ENCODE data around the gene RNF114. TPM values are rescaled to one million over a fixed set of nuclear protein-coding genes. Genes with fewer than 3 reads are reported as not detected.

The RNF114 gene
- total RNA-seq, 4 donors from 2014 or later: 136 to 193 (median 176) TPM

DNA sequence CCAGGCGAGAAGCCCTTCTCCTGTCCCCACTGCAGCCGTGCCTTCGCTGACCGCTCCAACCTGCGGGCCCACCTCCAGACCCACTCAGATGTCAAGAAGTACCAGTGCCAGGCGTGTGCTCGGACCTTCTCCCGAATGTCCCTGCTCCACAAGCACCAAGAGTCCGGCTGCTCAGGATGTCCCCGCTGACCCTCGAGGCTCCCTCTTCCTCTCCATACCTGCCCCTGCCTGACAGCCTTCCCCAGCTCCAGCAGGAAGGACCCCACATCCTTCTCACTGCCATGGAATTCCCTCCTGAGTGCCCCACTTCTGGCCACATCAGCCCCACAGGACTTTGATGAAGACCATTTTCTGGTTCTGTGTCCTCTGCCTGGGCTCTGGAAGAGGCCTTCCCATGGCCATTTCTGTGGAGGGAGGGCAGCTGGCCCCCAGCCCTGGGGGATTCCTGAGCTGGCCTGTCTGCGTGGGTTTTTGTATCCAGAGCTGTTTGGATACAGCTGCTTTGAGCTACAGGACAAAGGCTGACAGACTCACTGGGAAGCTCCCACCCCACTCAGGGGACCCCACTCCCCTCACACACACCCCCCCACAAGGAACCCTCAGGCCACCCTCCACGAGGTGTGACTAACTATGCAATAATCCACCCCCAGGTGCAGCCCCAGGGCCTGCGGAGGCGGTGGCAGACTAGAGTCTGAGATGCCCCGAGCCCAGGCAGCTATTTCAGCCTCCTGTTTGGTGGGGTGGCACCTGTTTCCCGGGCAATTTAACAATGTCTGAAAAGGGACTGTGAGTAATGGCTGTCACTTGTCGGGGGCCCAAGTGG lies 51.9 kb downstream of the RNF114 start:
- TF ChIP-seq, protein P1, sequence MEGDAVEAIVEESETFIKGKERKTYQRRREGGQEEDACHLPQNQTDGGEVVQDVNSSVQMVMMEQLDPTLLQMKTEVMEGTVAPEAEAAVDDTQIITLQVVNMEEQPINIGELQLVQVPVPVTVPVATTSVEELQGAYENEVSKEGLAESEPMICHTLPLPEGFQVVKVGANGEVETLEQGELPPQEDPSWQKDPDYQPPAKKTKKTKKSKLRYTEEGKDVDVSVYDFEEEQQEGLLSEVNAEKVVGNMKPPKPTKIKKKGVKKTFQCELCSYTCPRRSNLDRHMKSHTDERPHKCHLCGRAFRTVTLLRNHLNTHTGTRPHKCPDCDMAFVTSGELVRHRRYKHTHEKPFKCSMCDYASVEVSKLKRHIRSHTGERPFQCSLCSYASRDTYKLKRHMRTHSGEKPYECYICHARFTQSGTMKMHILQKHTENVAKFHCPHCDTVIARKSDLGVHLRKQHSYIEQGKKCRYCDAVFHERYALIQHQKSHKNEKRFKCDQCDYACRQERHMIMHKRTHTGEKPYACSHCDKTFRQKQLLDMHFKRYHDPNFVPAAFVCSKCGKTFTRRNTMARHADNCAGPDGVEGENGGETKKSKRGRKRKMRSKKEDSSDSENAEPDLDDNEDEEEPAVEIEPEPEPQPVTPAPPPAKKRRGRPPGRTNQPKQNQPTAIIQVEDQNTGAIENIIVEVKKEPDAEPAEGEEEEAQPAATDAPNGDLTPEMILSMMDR (IDR thresholded peaks at IDR 0.05; ENCODE audit: low read depth): no peak

DNA sequence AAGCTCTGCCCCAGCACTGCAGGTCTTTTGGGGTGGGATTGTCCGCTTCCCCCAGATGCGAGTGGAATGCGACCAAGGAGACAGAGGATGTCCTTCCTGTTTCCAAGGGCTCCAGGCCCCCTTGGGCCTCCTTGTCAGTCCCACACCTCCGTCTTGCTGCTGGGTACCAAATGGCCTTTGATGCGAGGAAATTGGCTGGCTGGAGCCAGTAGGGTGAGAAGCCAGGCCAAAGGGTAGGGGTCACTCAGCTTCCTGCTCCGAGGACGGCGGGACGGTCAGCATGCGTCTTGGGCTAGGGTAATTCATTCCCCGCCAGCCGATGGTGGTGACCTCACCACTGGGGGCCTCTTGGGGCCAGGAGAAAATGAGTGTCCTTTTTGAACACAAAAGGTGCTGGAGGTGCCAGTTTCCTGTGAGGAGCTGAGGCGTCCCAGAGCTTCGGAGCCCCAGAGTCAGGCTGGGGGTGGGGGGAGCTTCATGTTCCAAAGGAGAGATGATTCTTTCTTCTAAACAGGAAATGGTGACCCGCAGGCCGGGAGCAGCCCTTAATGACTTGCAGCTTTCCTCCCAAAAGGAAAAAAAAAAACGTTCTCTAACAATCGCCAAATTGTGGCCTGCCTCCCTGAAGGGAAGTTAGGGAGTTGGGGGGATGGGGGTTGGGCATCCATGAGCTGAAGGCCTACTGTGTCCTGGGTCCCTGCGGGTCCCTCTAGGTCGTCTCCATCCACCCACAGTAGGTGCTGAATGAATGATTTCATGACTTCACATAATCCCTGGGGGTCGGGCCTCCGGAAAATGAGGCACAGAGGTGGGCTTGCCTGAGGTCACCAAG lies 53.3 kb downstream of the RNF114 start:
- TF ChIP-seq, protein P1 (IDR thresholded peaks at IDR 0.05; ENCODE audit: low read depth): no peak

DNA sequence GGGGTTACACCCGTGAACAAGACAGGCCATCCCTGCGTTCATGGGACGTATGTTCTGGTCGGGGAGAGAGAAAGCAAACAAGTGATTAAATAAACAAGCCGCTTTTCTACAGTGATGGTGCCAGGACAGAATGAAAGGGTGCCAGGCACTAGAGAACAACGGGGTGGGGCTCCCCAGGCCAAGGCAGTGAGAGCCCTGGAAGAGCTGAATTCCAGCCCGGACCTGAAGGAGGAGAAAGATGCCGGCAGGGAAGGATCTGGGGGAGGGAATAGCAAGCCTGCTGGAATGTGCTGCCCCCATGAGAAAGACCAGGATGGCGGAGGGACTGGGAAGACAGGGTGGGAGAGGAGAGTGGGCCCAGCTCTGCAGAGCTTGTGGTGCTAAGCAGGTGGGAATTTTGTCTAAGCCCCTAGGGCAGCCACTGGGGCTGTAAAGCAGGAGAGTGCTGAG lies 54.1 kb downstream of the RNF114 start:
- TF ChIP-seq, protein P1 (IDR thresholded peaks at IDR 0.05; ENCODE audit: low read depth): no peak

DNA sequence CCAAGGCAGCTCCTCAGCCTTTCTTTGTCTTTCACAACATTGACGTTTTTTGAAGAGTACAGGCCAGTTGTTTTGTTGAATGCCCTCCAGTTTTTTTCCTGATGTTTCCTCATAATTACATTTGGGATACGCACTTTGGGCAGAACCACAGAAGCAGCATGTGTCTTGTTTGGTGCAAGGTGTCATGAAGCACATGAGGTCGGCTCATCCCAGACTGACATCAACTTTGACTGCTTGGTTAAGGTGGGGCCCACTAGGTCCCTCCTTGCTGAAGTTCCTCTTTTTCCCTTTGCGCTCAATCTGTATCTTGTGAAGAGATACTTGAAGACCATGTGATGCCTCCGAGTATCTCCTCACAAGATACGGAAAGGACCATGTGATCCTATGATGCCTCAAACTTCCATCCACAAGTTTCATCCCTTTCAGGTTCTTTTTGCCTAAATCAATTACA lies 57.1 kb downstream of the RNF114 start:
- TF ChIP-seq, protein P1 (IDR thresholded peaks at IDR 0.05; ENCODE audit: low read depth): no peak

DNA sequence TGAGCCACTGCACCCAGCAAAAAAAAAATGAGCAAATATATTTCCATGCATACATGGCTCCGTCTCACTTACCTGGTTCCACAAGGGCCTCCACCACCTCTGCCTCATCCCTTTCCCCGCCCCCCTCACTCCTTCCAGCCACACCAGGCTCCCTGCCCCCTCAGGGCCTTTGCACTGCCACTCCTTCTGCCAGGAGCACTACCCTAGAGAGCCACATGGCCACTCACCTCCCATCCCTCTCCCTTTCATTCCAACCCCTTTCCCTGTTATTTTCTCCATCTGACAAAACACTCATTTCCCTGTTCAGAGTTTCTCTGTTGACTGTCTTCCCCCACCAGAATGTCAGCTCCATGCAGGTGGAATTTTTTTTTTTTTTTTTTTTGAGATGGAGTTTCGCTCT lies 59.4 kb downstream of the RNF114 start:
- TF ChIP-seq, protein P1 (IDR thresholded peaks at IDR 0.05; ENCODE audit: low read depth): no peak

DNA sequence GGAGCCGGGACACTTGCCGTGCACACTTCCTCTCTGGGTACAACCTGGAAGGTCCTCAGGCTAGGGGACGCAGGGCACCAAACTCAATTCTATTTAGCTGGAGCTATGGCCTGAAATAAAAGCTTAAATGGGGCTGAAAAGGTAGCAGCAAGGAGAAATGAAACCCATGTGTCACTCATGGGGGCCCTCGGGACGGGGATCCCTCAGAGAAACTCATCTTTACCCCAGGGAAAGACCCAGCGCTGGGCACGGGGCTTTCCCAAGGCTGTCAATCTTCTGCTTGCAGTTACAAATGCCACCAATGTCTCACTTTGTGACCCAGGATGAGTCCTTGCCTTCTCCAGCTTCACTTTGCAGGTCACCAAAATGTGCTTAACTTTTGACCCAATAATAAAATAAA lies 63.1 kb downstream of the RNF114 start:
- TF ChIP-seq, protein P1 (IDR thresholded peaks at IDR 0.05; ENCODE audit: low read depth): no peak

DNA sequence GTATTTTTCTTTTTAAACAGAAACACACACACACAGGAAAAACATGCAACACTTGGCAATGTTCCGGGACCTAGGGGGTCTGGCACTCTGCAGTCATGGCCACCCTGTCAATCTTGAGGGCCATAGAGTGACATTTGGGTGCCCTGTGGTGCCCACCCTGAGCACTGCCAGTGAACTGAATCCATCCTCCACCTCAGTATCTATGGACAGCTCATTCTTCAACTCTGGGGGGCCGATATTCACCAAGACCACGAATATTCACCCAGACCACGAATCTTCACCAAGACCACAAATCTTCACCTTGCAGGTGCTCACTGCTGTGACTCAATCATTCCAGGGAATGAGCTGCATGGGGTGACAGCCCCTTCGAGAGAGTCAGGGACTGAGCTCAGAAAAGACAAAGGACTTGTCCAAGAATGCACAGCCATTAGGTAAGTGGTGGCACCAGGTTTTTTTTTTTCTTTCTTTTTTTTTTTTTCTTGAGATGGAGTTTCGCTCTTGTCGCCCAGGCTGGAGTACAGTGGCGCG lies 65.7 kb downstream of the RNF114 start:
- TF ChIP-seq, protein P1 (IDR thresholded peaks at IDR 0.05; ENCODE audit: low read depth): no peak

All from subcutaneous adipose tissue (tissue), 4 donors.